Astrocyte (in vitro differentiated cells and primary cell): ENCODE results near the gene NR0B1. TPM values are rescaled to one million over a fixed set of nuclear protein-coding genes. Genes with fewer than 3 reads are reported as not detected.

Experiments
- DNase-seq: peaks from one replicate; pipeline ENCODE4 v3.0.0-alpha.2; 2010; ENCODE audit warnings: low read depth
- FAIRE-seq: peaks from 2 replicates; lab custom pipeline; 2011; peaks lifted over from hg19 to GRCh38; lab: Jason Lieb, UNC
- H2AFZ ChIP-seq: 2 replicates; pipeline ENCODE4 v1.6.0; 2012; ENCODE audit warnings: low read depth, low read length, inconsistent platforms
- H3K27ac ChIP-seq: 2 replicates; pipeline ENCODE4 v1.5.1; 2011; ENCODE audit warnings: low read depth, low read length, inconsistent platforms
- H3K27me3 ChIP-seq: 2 replicates; pipeline ENCODE4 v1.6.0; 2011; ENCODE audit warnings: low read length, inconsistent platforms; ENCODE audit not compliant: insufficient read depth
- H3K36me3 ChIP-seq: 2 replicates; pipeline ENCODE4 v1.5.1; 2011; ENCODE audit warnings: low read length, inconsistent platforms; ENCODE audit not compliant: insufficient read depth
- H3K4me1 ChIP-seq: 2 replicates; pipeline ENCODE4 v1.5.1; 2011; ENCODE audit warnings: low read length, inconsistent platforms; ENCODE audit not compliant: insufficient read depth
- H3K4me2 ChIP-seq: 2 replicates; pipeline ENCODE4 v1.6.0; 2012; ENCODE audit warnings: low read length, inconsistent platforms
- H3K4me3 ChIP-seq: 2 replicates; pipeline ENCODE4 v1.5.1; 2011; ENCODE audit warnings: low read depth, mild to moderate bottlenecking, low read length, inconsistent platforms; ENCODE audit not compliant: insufficient read depth
- H3K79me2 ChIP-seq: 2 replicates; pipeline ENCODE4 v1.6.0; 2012; ENCODE audit warnings: mild to moderate bottlenecking, low read length, inconsistent platforms; ENCODE audit not compliant: insufficient read depth
- H3K9ac ChIP-seq: 2 replicates; pipeline ENCODE4 v1.6.0; 2012; ENCODE audit warnings: mild to moderate bottlenecking, low read length, inconsistent platforms
- H3K9me3 ChIP-seq: 2 replicates; pipeline ENCODE4 v1.5.1; 2012; ENCODE audit warnings: low read depth, mild to moderate bottlenecking, low read length, inconsistent platforms; ENCODE audit not compliant: insufficient read depth
- H4K20me1 ChIP-seq: 2 replicates; pipeline ENCODE4 v1.6.0; 2012; ENCODE audit warnings: low read length, inconsistent platforms; ENCODE audit not compliant: insufficient read depth
- H3K27ac Mint-ChIP-seq: one replicate; pipeline ENCODE4 v1.8.0; 2021; ENCODE audit warnings: mild to moderate bottlenecking, mixed read lengths; ENCODE audit not compliant: unreplicated experiment
- H3K27me3 Mint-ChIP-seq: one replicate; pipeline ENCODE4 v1.8.0; 2021; ENCODE audit warnings: low read depth, mixed read lengths; ENCODE audit not compliant: unreplicated experiment
- H3K36me3 Mint-ChIP-seq: one replicate; pipeline ENCODE4 v1.8.0; 2021; ENCODE audit warnings: low read depth, mixed read lengths; ENCODE audit not compliant: unreplicated experiment
- H3K4me1 Mint-ChIP-seq: one replicate; pipeline ENCODE4 v1.8.0; 2021; ENCODE audit warnings: low read depth, mixed read lengths; ENCODE audit not compliant: unreplicated experiment
- H3K4me3 Mint-ChIP-seq: one replicate; pipeline ENCODE4 v1.8.0; 2021; ENCODE audit warnings: mild to moderate bottlenecking, moderate library complexity, mixed read lengths; ENCODE audit not compliant: unreplicated experiment
- H3K9me3 Mint-ChIP-seq: one replicate; pipeline ENCODE4 v1.8.0; 2021; ENCODE audit warnings: mild to moderate bottlenecking, mixed read lengths; ENCODE audit not compliant: unreplicated experiment
- EZH2 ChIP-seq: IDR thresholded peaks from 2 replicates; pipeline ENCODE4 v1.6.1; 2012; ENCODE audit warnings: mild to moderate bottlenecking, low read length, inconsistent platforms; ENCODE audit not compliant: insufficient read depth
- total RNA-seq: library from RNA; stranded (reverse); gene quantifications from 2 replicates; pipeline ENCODE4 v1.2.1, GENCODE V29; 2021
- TF ChIP-seq, protein P1 (sequence below): IDR thresholded peaks from 2 replicates; pipeline ENCODE4 v1.5.1; 2011; ENCODE audit warnings: low read depth, mild to moderate bottlenecking, inconsistent platforms, low read length, moderate library complexity; ENCODE audit not compliant: insufficient read depth

Gene NR0B1
- total RNA-seq, 1 donor from 2014 or later = 0.25 TPM

- H3K36me3 Mint-ChIP-seq = no peaks in the 10 kb centered on the region
- H3K27me3 ChIP-seq = no peaks in the 10 kb centered on the region
- H3K27ac Mint-ChIP-seq = no peak overlapping the region
- FAIRE-seq (no peak), DNase-seq (no peak)
- no peak for TF ChIP-seq EZH2
- TF ChIP-seq, protein P1, sequence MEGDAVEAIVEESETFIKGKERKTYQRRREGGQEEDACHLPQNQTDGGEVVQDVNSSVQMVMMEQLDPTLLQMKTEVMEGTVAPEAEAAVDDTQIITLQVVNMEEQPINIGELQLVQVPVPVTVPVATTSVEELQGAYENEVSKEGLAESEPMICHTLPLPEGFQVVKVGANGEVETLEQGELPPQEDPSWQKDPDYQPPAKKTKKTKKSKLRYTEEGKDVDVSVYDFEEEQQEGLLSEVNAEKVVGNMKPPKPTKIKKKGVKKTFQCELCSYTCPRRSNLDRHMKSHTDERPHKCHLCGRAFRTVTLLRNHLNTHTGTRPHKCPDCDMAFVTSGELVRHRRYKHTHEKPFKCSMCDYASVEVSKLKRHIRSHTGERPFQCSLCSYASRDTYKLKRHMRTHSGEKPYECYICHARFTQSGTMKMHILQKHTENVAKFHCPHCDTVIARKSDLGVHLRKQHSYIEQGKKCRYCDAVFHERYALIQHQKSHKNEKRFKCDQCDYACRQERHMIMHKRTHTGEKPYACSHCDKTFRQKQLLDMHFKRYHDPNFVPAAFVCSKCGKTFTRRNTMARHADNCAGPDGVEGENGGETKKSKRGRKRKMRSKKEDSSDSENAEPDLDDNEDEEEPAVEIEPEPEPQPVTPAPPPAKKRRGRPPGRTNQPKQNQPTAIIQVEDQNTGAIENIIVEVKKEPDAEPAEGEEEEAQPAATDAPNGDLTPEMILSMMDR = no peak
- no peak overlapping the region for H3K27ac ChIP-seq
- H4K20me1 ChIP-seq = no peaks in the 10 kb centered on the region
- H2AFZ ChIP-seq = no peak overlapping the region
- no peaks in the 10 kb centered on the region for H3K79me2 ChIP-seq
- H3K9me3 ChIP-seq = no peaks in the 10 kb centered on the region
- no peak overlapping the region for H3K4me3 ChIP-seq
- H3K9me3 Mint-ChIP-seq = no peaks in the 10 kb centered on the region
- H3K9ac ChIP-seq = no peak overlapping the region
- no peaks in the 10 kb centered on the region for H3K36me3 ChIP-seq
- H3K4me2 ChIP-seq = no peak overlapping the region
- H3K27me3 Mint-ChIP-seq = no peaks in the 10 kb centered on the region
- H3K4me1 ChIP-seq = no peaks in the 10 kb centered on the region
- H3K4me1 Mint-ChIP-seq = no peaks in the 10 kb centered on the region
- H3K4me3 Mint-ChIP-seq = no peak overlapping the region
Observed at GRCh38 chrX:30340753-30341152, 31.6 kb upstream of the NR0B1 start.

GRCh38 chrX:30327762-30328161 is 18.6 kb upstream of the NR0B1 start:
- Mint-ChIP-seq H3K4me3 (no peak overlapping the region), H3K9me3 (no peaks in the 10 kb centered on the region), H3K36me3 (no peaks in the 10 kb centered on the region), H3K27me3 (no peaks in the 10 kb centered on the region), H3K4me1 (no peaks in the 10 kb centered on the region), H3K27ac (no peak overlapping the region)
- Histone ChIP-seq H3K9me3 (no peaks in the 10 kb centered on the region), H4K20me1 (no peaks in the 10 kb centered on the region), H3K27me3 (no peaks in the 10 kb centered on the region), H3K4me2 (no peak overlapping the region), H3K36me3 (no peaks in the 10 kb centered on the region), H2AFZ (no peak overlapping the region), H3K27ac (no peak overlapping the region), H3K9ac (no peak overlapping the region), H3K79me2 (no peaks in the 10 kb centered on the region), H3K4me3 (no peak overlapping the region), H3K4me1 (no peaks in the 10 kb centered on the region)
- TF ChIP-seq, protein P1 = no peak
- TF ChIP-seq EZH2 = no peak
- FAIRE-seq = no peak
- no peak for DNase-seq

GRCh38 chrX:30317308-30317707 is 8.1 kb upstream of the NR0B1 start:
- Histone ChIP-seq H3K79me2 (no peaks in the 10 kb centered on the region), H2AFZ (no peak overlapping the region), H4K20me1 (no peaks in the 10 kb centered on the region), H3K36me3 (no peaks in the 10 kb centered on the region), H3K4me3 (no peak overlapping the region), H3K4me1 (no peaks in the 10 kb centered on the region), H3K9me3 (no peaks in the 10 kb centered on the region), H3K9ac (no peak overlapping the region), H3K4me2 (no peak overlapping the region), H3K27me3 (no peaks in the 10 kb centered on the region), H3K27ac (no peak overlapping the region)
- Mint-ChIP-seq H3K36me3 (no peaks in the 10 kb centered on the region), H3K4me3 (no peak overlapping the region), H3K4me1 (peaks cover 6% of the 10 kb centered on the region), H3K9me3 (no peaks in the 10 kb centered on the region), H3K27ac (no peak overlapping the region), H3K27me3 (no peaks in the 10 kb centered on the region)
- FAIRE-seq = peak; percentile 83
- TF ChIP-seq, protein P1 = no peak
- no peak for TF ChIP-seq EZH2
- DNase-seq = no peak
